CD4-positive, alpha-beta T cell treated with Interleukin-4 for 4 hours (primary cell): ENCODE data around the gene TRIM10.
"Not testable (repeated sequence)": the region's sequence is repeated elsewhere in the genome, so short reads cannot be mapped to it uniquely, and the experiment has no call there.

ENCODE experiments used
- DNase-seq: peaks from one replicate; pipeline ENCODE4 v3.0.0-alpha.2; 2020

TRIM10 gene

GRCh38 chr6:30171677-30172471, 10.9 kb upstream of the TRIM10 start:
- DNase-seq: no peak

DNA sequence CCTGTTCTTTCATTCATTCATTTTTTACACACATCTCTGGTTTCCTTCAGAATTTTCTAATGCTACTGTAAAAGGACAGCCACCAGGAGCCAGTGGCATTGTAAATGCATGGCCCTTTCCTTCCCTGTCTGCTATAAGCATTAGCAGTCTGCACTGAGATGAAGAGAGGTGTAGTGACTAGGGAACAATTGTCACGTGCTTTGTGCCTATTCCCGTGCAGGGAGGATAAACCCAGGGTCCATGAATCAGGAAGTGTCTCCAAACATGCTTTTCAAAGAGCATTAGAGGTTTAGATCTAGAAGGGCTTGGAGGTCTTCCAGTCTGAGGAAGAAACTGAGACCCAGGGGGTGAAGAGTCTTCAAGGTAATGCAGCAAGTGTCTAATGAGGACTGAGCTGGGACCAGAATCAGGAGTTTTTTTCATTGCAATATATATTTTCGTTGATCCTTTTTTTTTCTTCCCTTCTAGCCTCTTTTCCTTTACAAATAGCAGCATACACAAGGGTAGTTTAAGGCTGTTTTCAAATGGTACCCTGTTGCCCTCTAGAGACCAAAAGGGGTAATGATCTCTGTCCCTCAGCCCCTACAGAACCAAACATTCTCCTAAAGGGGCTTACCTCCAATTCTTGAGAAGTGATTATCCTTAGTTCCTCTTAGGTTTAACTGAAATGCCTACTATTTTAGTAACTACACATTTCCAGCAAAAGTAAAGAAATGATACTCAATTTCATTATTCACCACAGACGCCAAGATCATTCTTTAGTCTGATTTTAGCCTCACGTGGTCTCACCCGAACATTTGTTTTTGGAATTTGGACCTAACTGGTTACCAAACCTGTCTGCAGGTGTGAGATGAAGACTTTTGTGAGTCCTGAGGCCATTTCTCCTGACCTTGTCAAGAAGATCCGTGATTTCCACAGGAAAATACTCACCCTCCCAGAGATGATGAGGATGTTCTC, 8.9 kb upstream of the TRIM10 start:
- peak; percentile 52 for DNase-seq

GRCh38 chr6:30168741-30169140, 7.7 kb upstream of the TRIM10 start:
- DNase-seq: no peak

- DNase-seq: no peak
Observed at GRCh38 chr6:30167101-30167500, 6.1 kb upstream of the TRIM10 start.

DNA sequence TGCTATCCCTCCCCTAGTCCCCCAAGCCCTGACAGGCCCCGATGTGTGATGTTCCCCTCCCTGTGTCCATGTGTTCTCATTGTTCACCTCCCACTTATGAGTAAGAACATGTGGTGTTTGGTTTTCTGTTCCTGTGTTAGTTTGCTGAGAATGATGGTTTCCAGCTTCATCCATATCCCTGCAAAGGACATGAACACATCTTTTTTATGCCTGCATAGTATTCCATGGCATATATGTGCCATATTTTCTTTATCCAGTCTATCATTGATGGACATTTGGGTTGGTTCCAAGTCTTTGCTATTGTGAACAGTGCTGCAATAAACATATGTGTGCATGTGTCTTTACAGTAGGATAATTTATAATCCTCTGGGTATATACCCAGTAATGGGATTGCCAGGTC, 4.2 kb upstream of the TRIM10 start:
- DNase-seq: not testable (repeated sequence)

- no peak for DNase-seq
Observed at GRCh38 chr6:30164714-30165113, 3.7 kb upstream of the TRIM10 start.

GRCh38 chr6:30163918-30164654, 3.1 kb upstream of the TRIM10 start:
- no peak for DNase-seq

DNA sequence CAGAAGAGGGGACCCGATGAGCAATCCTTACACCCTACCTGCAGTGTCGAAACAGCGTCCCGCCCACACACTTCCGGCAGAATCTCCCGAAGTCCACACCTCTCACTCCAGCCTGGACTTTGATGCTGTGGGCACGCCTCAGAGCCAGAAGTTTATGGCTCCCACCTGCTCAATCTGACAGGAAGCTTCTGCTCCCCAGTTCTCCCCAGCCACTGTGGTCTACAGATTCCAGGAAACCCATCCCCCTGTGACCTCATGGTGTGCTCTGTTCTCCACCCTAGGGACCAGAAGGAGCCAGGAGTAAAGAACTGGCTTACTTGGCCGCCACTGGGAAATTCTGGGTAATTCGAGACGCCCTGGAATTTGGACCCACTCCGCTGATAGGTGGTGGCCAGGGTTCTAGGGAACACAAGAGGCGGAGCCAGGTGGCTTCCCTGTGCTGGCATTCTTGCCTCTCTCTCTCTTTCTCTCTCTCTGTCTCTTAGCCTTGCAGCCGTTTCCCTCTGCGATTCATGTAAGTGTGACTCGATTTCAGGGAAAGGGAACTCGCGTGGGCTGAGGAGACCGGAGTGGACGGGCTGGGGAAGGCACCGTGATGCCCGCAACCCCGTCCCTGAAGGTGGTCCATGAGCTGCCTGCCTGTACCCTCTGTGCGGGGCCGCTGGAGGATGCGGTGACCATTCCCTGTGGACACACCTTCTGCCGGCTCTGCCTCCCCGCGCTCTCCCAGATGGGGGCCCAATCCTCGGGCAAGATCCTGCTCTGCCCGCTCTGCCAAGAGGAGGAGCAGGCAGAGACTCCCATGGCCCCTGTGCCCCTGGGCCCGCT, 2.3 kb upstream of the TRIM10 start, which contains the start of gene TRIM15:
TRIM15 (plus strand) TSS at position 457 of the 828 bp plus-strand sequence; CDS start at position 596, 139 bp downstream.
- no peak for DNase-seq

GRCh38 chr6:30162265-30163089, 1.5 kb upstream of the TRIM10 start:
- no peak for DNase-seq

DNA sequence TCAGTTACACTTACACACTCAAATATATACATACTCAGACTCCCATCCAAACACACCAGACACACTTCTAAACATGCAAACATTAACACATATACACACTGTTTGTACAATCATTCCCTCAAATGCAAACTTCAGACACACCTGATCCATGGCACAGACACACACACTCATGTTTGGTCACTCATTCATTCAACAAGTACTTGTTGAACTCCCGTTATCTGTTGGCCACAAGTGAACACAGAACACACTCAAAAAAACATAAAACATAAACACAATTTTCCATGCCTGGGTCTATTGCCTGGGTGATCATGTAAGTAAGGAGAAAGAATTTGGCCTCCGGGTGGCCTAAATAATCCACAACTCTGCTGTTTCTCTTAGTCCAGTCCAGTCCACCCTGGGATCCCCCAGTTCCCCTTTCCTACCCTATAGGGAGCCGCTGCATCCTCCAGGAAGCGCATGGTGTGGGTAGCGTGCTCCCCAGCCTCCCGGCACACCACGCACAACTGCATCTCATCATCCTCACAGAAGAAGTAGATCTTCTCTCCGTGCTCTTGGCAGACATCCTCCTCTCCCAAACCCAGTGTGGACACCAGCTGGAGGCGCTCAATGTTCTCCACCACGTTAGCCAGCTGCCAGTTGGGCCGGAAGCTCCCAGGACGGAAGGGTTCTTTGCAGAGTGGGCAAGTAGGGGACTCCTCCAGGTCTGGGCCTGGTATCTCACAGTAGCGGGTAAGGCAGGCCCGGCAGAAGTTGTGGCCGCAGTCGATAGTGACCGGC, 815 bp downstream of the TRIM10 start:
- DNase-seq: no peak

DNA sequence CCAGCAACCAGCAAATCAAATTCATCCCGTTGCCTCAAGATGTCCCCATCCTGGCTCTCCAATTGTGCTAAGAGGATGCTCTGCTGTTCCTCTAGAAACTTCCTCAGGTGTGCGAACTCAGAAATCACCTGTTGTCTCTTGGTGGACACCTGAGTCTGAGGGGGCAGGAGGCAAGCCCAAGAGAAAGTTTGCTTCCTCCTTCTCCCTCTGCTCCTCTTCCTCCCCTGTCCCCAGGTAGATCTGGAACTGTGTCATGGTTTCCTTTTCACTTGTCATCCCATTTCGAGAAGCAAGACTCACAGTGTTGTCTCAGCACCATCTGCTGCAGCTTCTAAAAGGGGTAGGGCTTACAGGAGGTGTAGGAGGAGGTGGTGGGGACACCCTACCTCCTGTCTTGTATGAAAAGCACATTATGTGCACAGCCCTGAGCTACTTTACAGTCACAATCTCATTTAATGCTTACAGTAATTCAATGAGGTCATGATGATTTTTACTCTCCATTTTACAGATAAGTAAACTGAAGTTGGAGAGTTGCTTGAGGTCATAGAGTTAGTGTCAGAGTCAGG, 2.5 kb downstream of the TRIM10 start:
- no peak for DNase-seq

- no peak for DNase-seq
Observed at GRCh38 chr6:30157999-30158398, 3.0 kb downstream of the TRIM10 start.

DNA sequence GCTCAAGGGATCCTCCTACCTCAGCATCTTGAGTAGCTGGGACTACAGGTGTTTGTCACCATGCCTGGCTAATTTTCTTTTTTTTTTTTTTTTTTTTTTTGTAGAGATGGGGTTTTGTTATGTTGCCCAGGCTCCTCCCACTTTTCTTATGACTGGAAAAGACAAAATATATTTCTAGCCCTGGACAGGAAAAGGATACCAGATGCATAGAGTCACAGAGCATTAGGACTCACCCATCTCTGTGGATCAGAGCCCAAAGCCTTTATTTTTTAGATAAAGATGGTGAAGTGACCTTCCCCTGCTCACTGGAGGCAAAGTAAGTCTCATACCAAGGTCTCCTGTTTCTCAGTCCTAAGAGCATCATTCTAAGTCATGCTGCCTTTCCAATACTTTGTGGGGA, 3.4 kb downstream of the TRIM10 start:
- DNase-seq: no peak

DNA sequence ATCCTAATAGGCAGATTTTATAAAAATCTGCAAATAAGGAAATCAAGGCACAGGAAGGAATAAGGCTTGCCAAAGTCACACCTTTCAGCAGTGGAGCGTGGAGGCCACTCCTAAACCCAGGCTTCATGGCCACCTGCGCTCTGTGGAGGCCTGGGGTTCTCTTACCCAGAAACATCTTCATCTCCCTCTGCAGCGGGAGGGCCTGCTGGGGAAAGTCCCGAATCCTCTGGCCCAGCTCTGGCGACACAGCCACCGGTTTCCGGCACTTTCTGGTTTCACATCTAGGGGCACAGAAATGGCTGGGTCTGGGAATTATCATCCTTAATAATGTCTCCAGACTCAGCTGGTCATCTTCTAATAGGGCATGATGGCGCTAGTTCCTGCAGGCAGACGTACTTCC, 4.2 kb downstream of the TRIM10 start:
- DNase-seq: no peak

GRCh38 chr6:30156262-30156599, 4.8 kb downstream of the TRIM10 start:
- DNase-seq: no peak

GRCh38 chr6:30155520-30156261, 5.3 kb downstream of the TRIM10 start:
- no peak for DNase-seq

DNA sequence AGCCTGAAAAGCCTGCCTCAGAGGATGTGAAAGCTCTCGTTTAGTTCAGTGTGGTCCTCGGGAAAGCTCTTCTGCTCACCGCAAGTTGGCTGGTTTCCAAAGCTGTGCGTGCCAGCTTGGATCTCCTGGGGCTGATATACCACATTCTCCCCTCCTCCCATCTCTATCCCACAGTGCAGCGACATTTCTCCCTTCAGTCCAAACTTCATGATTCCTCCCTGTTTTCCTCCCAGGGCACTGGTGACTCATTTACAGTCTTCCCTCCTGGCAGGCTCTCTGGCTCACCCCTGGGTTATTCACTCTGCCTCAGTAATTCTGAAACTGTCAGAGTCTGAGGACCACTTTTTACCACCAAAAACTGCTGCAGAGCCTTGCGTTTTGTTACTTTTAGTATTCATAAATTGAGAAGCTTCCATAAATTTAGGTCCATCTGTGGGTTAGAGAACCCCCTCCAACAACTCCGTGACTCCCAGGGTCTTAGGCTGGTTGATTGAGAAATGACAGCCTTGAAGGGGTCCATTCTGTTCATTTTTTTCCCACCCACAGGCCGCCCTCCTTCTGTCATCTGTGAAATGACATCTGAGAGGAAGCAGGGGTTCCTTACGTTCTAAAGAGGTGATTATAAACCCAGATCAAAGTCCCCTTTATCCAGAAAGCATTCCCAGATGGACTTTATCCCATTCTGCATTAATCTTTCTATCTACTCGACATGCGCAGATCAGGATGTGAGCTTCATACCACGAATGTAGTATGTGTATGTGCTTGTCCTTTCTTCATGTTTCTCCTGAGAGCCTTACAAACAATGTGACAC, 6.1 kb downstream of the TRIM10 start:
- no peak for DNase-seq

- DNase-seq: no peak
Observed at GRCh38 chr6:30154061-30154460, 7.0 kb downstream of the TRIM10 start.
